Vagina (tissue), 2 donors: Measurements from ENCODE around the gene MGLL.

Experiments used
- CTCF ChIP-seq, 3 experiments: fragments of 450-650 bp in 2 of 3; fragments of 200-600 bp in 1 of 3; sonication (generic) in 1 of 3; IDR thresholded peaks; one replicate each; pipeline ENCODE4 v1.5.1; 2017 to 2019; ENCODE audit warnings: antibody characterized with exemption in 3 of 3, mild to moderate bottlenecking in 2 of 3, moderate library complexity in 2 of 3
- POLR2A ChIP-seq, 2 donors: fragments of 450-650 bp; IDR thresholded peaks; one replicate each; pipeline ENCODE4 v1.6.1; 2017; ENCODE audit warnings: antibody characterized with exemption in 2 of 2, mild to moderate bottlenecking in 2 of 2, moderate library complexity in 2 of 2
- POLR2AphosphoS5 ChIP-seq, 2 donors: sonication (generic); formaldehyde crosslinking; IDR thresholded peaks; one replicate each; pipeline ENCODE4 v1.9.0; 2017; ENCODE audit warnings: antibody characterized with exemption in 2 of 2, mild to moderate bottlenecking in 2 of 2, low read depth in 1 of 2; ENCODE audit not compliant: insufficient read depth in 1 of 2

- TF ChIP-seq CTCF (IDR thresholded peaks at IDR 0.05) (no peak), POLR2A (IDR thresholded peaks at IDR 0.05) (no peak), POLR2AphosphoS5 (IDR thresholded peaks at IDR 0.05; ENCODE audit: insufficient read depth in 1 of 2, low read depth in 1 of 2) (no peak)
Measured at GRCh38 chr3:127824151-127824825, 2.0 kb upstream of the MGLL start.
